Kidney epithelial cell (primary cell): Measurements from ENCODE around the gene COQ8A. TPM values are rescaled to one million over a fixed set of nuclear protein-coding genes. Genes with fewer than 3 reads are reported as not detected.

Experiments used
- DNase-seq: peaks from one replicate; pipeline ENCODE4 v3.0.0-alpha.2; 2010; ENCODE audit warnings: low read depth
- H3K27me3 ChIP-seq: 2 replicates; pipeline ENCODE4 v1.6.0; 2011; ENCODE audit warnings: low read length; ENCODE audit not compliant: control insufficient read depth, insufficient read depth
- H3K36me3 ChIP-seq: 2 replicates; pipeline ENCODE4 v1.5.1; 2011; ENCODE audit warnings: low read length; ENCODE audit not compliant: control insufficient read depth, insufficient read depth
- H3K4me3 ChIP-seq: 2 replicates; pipeline ENCODE4 v1.5.1; 2011; ENCODE audit warnings: low read depth, mild to moderate bottlenecking, control low read depth, low read length
- CTCF ChIP-seq: IDR thresholded peaks from 2 replicates; pipeline ENCODE4 v1.5.1; 2011; ENCODE audit warnings: mild to moderate bottlenecking, moderate library complexity, low read length, control low read depth, inconsistent platforms; ENCODE audit not compliant: insufficient read depth, poor library complexity, severe bottlenecking
- total RNA-seq: library from RNA; depleted of rRNA; stranded (reverse); fragments of >200 nt; gene quantifications from 2 replicates; pipeline ENCODE4 v1.2.3, GENCODE V29; 2015

The COQ8A gene
- total RNA-seq, 1 donor from 2014 or later, result 11.8 TPM

DNA sequence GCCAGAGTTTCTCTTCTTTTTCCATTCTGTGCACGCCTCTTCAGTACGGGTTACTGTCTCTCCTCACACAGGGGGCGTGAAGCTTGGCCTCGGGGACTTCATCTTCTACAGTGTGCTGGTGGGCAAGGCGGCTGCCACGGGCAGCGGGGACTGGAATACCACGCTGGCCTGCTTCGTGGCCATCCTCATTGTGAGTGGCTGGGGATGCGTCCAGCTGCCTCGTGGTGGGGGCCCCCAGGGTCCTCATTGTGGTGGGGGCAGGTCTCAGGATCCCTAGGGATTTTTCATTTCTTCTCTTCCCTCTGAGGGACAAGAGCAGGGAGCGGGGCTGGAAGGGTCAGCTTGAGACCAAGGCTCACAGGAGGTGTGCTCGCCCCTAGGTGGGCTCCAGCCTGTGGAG lies 46.2 kb upstream of the COQ8A start:
- TF ChIP-seq CTCF, result no peak
- Histone ChIP-seq H3K36me3 (no peaks in the 10 kb centered on the region), H3K27me3 (no peaks in the 10 kb centered on the region), H3K4me3 (no peak overlapping the region)
- no peak for DNase-seq

- no peaks in the 10 kb centered on the region for H3K27me3 ChIP-seq
- H3K36me3 ChIP-seq, result no peaks in the 10 kb centered on the region
- DNase-seq, result no peak
- TF ChIP-seq CTCF, result no peak
- H3K4me3 ChIP-seq, result no peak overlapping the region
Observed at GRCh38 chr1:226894826-226895225, 45.3 kb upstream of the COQ8A start.

- H3K27me3 ChIP-seq, result no peaks in the 10 kb centered on the region
- TF ChIP-seq CTCF, result no peak
- H3K4me3 ChIP-seq, result no peak overlapping the region
- DNase-seq, result no peak
- no peaks in the 10 kb centered on the region for H3K36me3 ChIP-seq
Observed at GRCh38 chr1:226895644-226896043, 44.5 kb upstream of the COQ8A start.

GRCh38 chr1:226898246-226898645 lies 41.8 kb upstream of the COQ8A start:
- Histone ChIP-seq H3K36me3 (no peaks in the 10 kb centered on the region), H3K27me3 (no peaks in the 10 kb centered on the region), H3K4me3 (no peak overlapping the region)
- no peak for TF ChIP-seq CTCF
- DNase-seq, result no peak

DNA sequence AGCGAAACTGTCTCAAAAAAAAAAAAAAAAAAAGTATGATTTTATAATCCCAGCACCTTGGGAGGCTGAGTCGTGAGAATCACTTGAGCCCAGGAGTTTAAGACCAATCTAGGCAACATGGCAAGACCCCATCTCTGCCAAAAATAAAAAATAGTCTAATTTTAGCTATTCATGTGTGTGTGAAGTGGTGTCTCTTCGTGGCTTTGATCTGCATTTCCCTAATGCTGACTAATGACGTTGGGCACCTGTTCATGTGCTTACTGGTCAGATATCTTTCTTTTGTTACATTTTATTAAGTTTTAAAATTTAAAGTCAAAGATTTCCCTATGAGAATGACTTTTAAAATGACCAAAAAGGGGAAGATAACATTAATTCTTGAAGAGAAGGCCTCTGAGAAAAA lies 38.7 kb upstream of the COQ8A start:
- no peak for TF ChIP-seq CTCF
- Histone ChIP-seq H3K4me3 (no peak overlapping the region), H3K27me3 (no peaks in the 10 kb centered on the region)

DNA sequence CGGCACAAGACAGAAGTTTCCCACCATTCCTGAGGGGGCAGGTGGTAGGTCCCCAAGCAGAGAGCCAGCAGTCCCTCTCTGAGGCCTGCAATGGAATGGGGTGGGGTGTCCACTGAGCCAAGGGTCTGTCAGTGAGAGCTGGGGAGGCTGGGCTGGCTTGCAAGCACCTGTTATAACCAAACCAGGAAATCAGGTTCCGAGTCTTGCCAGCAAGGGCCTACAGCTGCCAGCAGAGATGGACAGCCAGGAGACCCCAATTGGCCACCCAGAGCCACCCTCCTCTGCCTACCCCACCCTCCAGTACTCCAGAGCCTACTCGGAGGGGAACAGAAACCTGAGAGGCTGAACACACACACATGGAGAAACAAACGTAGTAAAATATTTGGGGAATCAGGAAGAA lies 37.5 kb upstream of the COQ8A start:
- no peak for DNase-seq
- Histone ChIP-seq H3K4me3 (no peak overlapping the region), H3K27me3 (no peaks in the 10 kb centered on the region), H3K36me3 (no peaks in the 10 kb centered on the region)
- TF ChIP-seq CTCF, result no peak

More for the DNA sequence above, 38.7 kb upstream of the COQ8A start:
- DNase-seq, result no peak
- H3K36me3 ChIP-seq, result no peaks in the 10 kb centered on the region
